ENCODE results near the gene ALS2.
"Not testable (repeated sequence)": the region's sequence is repeated elsewhere in the genome, so short reads cannot be mapped to it uniquely, and the experiment has no call there.

Gene ALS2

DNA sequence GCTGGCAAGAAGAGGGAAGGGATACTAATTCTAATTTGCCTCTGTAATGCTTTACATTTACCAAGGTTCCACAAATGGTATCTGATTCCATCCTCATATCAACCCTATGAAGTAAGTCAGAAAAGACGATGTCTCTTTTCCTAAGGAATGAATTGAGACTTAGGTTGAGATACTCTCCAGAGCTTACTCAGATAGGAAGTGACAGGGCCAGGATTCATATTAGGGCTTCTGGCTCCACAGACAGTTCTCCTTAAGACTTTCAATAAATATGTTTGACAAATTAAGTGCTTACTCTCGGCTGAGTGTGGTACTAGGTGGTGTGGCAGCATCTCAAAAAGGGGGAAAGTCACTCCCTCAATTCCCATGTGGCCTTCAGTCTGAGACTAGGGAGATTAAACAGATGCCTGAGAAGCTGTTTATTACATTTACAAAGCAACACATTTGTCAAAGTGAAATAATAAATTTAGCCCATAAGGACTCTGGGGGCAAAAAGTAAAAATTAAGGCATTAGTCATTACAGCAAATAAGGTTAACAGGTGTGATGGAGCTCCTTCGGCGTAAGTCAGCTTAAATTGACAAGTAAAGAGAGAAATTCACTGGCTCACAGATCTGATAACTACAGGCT lies 39.8 kb upstream of the ALS2 start:
- no peaks in the 10 kb centered on the region for H3K36me3 Mint-ChIP-seq (ENCODE audit: low read depth)
- H3K4me1 Mint-ChIP-seq, result peaks cover 10% of the 10 kb centered on the region
- H3K27me3 Mint-ChIP-seq (ENCODE audit: low read depth), result no peaks in the 10 kb centered on the region
- H3K9me3 Mint-ChIP-seq, result no peaks in the 10 kb centered on the region
- no peak overlapping the region for H3K4me3 Mint-ChIP-seq
- TF ChIP-seq, protein P1, sequence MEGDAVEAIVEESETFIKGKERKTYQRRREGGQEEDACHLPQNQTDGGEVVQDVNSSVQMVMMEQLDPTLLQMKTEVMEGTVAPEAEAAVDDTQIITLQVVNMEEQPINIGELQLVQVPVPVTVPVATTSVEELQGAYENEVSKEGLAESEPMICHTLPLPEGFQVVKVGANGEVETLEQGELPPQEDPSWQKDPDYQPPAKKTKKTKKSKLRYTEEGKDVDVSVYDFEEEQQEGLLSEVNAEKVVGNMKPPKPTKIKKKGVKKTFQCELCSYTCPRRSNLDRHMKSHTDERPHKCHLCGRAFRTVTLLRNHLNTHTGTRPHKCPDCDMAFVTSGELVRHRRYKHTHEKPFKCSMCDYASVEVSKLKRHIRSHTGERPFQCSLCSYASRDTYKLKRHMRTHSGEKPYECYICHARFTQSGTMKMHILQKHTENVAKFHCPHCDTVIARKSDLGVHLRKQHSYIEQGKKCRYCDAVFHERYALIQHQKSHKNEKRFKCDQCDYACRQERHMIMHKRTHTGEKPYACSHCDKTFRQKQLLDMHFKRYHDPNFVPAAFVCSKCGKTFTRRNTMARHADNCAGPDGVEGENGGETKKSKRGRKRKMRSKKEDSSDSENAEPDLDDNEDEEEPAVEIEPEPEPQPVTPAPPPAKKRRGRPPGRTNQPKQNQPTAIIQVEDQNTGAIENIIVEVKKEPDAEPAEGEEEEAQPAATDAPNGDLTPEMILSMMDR (IDR thresholded peaks at IDR 0.05; ENCODE audit: unreplicated experiment in 3 of 3), result no peak
- peak overlapping the region in 1 of 3 experiments; percentile 52 for H3K27ac Mint-ChIP-seq

DNA sequence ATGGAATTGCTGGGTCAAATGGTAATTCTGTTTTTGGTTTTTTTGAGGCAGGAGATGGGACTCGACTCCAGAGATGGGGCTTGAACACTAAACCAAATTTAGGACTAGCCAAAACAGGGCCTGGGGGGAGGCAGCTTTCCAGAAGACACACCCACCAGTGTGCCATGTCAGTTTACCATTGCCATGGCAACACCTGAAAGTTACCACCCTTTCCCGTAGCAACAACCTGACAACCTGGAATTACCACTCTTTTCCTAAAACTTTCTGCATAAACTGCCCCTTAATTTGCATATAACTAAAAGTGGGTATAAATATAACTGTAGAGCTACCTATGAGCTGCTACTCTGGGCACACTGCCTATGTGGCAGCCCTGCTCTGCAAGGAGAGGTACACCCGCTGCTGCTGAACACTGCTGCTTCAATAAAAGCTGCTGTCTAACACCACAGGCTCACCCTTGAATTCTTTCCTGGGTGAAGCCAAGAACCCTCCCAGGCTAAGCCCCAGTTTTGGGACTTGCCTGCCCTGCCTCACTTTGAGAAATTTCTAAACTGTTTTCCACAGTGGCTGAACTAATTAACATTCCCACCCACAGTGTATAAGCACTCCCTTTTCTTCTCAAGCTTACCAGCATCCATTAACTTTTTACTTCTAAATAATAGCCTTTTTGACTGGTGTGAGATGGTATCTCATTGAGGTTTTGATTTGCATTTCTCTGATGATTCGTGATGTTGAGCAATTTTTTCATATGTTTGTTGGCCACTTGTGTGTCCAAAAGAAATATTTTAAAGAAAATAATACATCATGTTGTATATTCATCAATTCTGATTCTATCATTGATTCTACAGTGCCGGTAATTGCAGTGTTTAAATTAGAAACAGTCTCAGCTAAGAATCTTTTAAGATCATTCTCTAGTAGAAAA lies 36.2 kb upstream of the ALS2 start:
- H3K4me3 Mint-ChIP-seq, result no peak overlapping the region
- peaks cover 27% of the 10 kb centered on the region for H3K4me1 Mint-ChIP-seq
- H3K36me3 Mint-ChIP-seq (ENCODE audit: low read depth), result no peaks in the 10 kb centered on the region

DNA sequence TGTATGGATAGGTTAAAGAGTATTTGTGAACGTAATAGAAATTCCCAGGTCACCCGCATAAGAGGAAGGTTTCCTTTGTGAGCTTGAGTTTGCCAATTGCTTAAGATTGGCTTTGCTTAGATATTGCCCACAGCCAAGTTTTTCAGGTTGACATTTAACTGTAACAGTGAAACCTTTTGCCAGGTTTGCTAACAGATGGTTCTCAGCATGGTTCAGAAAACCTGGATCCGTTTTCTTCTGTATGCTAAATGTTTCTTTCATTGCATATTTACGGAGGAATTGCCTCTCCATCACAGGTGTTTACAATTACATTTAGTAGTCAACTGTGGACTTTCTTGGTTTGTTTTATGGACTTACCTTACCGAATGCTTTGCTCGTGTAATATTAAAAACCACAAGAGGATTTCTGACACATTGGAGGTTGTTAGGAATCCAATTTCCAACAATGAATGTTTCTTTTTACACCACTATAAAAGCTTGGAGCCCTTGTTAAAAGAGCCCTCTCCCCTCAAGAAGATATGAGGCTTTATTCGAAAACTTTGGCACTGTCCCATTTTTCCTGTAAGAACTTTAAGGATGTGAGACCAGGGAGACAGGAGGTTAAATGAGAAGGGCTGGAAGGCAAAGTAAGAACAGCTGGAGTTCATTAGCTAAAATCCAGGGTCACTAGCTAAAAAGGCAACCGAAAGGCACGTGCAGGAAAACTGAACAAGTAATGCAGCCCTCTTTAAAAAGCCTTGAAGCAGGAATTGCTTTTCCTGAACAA lies 33.4 kb upstream of the ALS2 start:
- Mint-ChIP-seq H3K4me1 (peaks cover 42% of the 10 kb centered on the region), H3K27ac (peak overlapping the region; percentile 70 to 89 (median 82)), H3K4me3 (peak overlapping the region in 2 of 3 experiments; percentile 1 to 30), H3K9me3 (no peaks in the 10 kb centered on the region), H3K36me3 (ENCODE audit: low read depth) (no peaks in the 10 kb centered on the region), H3K27me3 (ENCODE audit: low read depth) (no peaks in the 10 kb centered on the region)
- TF ChIP-seq, protein P1 (IDR thresholded peaks at IDR 0.05; ENCODE audit: unreplicated experiment in 3 of 3), result no peak

More for the DNA sequence above, 36.2 kb upstream of the ALS2 start:
- Mint-ChIP-seq H3K9me3 (no peaks in the 10 kb centered on the region), H3K27ac (no peak overlapping the region), H3K27me3 (ENCODE audit: low read depth) (no peaks in the 10 kb centered on the region)
- TF ChIP-seq, protein P1 (IDR thresholded peaks at IDR 0.05; ENCODE audit: unreplicated experiment in 3 of 3), result no peak

DNA sequence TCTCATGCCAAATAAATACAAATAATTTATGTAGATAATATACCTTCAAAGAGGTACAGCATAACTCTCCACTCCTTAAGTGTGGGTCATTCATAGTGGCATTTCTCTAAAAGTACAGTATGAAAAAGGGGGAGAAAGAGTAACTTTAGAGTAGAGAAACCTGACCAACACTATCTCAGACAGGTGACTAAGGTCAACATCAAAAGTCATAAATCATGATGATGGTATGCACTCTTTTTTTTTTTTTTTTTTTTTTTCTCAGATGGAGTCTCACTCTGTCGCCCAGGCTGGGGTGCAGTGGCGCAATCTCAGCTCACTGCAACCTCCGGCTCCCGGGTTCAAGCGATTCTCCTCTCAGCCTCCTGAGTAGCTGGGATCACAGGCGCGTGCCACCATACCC lies 29.9 kb upstream of the ALS2 start:
- not testable (repeated sequence) for H3K36me3 Mint-ChIP-seq (ENCODE audit: low read depth); H3K27ac Mint-ChIP-seq; H3K27me3 Mint-ChIP-seq (ENCODE audit: low read depth); H3K9me3 Mint-ChIP-seq; H3K4me3 Mint-ChIP-seq
- peaks cover 74% of the 10 kb centered on the region for H3K4me1 Mint-ChIP-seq

DNA sequence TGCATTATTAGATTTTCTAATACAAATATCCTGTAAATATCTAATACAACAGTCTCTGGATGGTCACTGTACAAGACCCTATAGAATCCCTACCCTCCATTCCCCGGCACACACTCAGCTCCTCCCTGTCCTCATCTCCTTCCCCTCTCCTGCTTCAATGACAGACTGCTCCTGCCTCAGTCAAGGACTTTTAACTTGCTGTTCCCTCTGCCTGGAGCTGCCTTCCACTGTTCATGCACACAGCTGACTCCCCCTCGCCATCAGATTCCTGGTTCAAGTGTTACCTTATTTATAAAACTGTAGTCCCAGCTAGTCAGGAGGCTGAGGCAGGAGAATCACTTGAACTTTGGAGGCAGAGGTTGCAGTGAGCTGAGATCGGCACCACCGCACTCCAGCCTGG lies 28.9 kb upstream of the ALS2 start:
- Mint-ChIP-seq H3K9me3 (no peaks in the 10 kb centered on the region), H3K27ac (peak overlapping the region; percentile 83 to 96 (median 93)), H3K4me3 (peak overlapping the region in 2 of 3 experiments; percentile 33 to 43)

More for the DNA sequence above, 28.9 kb upstream of the ALS2 start:
- TF ChIP-seq, protein P1 (IDR thresholded peaks at IDR 0.05; ENCODE audit: unreplicated experiment in 3 of 3), result no peak
- Mint-ChIP-seq H3K36me3 (ENCODE audit: low read depth) (no peaks in the 10 kb centered on the region), H3K4me1 (peaks cover 75% of the 10 kb centered on the region), H3K27me3 (ENCODE audit: low read depth) (no peaks in the 10 kb centered on the region)
